ENCODE results near the gene ABCC4.
"Not testable (repeated sequence)": the region's sequence is repeated elsewhere in the genome, so short reads cannot be mapped to it uniquely, and the experiment has no call there.

Gene ABCC4

DNA sequence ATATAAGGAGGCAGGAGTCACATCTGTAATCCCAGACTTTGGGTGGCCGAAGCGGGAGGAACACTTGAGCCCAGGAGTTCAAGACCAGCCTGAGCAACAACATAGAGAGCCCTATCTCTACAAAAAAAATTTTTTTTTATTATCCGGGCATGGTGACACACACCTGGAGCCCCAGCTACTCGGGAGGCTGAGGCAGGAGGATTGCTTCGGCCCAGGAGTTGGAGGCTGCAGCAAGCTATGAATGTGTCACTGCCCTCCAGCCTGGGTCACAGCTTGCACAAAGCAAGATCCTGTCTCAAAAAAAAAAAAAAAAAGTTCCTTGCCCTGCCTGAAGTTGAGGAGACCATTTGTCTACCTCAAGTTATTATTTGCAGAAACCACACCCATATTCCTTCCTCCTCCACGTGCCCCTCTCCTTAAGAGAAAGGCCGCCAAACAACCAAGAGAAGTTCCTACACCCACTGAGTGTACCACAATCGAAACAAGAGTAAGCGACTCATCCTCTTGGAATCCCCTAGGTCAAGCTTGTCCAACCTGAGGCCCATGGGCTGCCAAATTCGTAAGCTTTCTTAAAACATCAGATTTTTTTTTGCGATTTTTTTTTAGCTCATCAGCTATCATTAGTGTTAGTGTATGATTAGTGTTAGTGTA lies 2.2 kb downstream of the ABCC4 start:
- DNase-seq: no peak

DNA sequence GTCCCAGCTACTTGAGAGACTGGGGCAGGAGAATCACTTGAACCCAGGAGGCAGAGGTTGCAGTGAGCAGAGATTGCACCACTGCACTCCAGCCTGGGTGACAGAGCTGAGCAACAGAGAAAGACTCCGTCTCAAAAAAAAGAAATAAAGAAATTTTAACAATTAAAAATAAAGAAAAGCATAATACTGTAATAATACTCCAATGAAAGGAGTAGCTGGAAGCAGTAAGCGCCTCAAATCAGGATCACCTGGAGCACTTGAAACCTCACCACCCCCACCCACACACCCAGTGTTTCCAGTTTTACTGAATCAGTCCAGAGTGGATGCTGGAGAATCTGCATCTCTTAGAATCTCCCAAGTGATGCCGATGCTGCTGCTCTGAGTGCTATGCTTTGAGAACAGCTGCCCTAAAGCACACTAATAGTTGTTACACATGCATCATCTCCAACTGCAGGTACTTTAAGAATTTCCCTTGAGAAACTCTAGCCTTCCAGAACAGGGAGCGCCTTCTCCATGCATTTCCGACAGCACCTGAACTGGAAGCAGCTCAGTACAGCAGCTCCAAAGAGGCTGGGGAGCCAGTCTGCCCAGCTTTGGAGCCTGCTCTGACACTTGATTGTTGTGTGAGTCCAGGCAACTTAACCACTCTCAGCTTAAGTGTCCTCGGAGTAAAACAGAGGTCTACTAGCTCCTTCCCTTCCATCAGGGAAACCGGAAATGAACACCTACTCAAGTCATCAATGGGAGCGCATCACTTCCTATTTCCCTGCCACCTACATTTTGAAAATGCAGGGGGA lies 2.9 kb downstream of the ABCC4 start:
- no peak for DNase-seq

DNA sequence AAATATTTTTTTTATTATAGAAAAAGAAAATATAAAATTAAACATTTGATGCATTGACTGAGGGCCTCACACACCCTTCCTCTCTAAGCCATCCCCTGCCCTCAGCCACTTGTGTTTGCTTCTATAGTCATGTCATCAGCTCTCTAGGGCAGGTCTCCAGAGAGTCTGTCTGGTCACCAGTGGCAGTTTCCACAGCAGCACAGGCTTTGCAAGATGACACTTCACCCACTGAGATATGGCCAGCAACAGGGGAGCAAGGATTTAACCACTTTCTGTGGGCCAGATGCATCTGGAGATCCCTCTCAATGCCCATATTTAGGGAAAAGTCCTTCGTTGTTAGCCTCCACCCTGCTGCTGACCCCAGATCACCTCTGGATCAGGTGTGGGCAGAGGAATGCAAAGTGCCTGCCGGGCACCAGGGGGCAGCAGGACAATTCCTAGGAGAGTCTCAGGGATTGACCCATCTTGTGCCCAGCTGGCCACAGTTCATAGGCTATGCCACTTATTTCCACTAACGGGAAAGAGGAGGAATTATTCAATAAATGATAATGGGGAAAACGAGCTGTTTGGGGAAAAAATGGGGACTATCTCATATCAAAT lies 4.8 kb downstream of the ABCC4 start:
- no peak for DNase-seq

DNA sequence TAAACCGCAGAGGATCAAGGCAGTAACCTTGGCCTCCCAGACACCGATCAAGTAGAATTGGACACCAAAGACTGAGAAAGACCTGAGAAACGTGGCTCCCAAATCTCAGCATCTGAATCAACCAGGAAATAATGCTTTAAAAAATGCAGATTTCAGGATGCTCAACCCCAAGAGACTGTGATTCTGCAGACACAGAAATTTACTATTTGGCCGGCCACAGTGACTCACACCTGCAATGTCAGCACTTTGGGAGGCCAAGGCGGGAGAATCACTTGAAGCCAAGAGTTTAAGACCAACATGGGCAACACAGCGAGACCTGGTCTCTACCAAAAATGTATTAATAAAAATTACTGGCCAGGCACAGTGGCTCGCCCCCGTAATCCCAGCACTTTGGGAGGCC lies 6.2 kb downstream of the ABCC4 start:
- DNase-seq: no peak

DNA sequence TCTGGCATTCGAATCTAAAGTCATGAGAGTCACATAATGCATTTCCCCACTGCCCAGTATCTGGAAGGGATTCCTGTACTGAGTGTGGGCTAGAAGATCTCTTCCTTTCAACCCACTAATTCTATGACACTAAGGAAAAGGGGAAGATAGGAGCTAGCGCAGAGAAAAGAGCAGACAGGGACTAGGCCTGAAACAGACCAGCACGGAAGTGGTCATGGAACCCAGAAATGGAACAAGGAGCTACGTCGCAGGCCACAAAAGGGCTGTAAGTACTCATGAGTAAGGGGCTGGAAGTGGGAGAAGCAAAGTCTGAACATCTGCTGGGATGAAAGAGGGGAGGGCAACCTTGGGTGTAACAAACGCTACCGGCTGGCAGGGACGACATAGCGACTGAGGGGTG lies 8.6 kb downstream of the ABCC4 start:
- no peak for DNase-seq

DNA sequence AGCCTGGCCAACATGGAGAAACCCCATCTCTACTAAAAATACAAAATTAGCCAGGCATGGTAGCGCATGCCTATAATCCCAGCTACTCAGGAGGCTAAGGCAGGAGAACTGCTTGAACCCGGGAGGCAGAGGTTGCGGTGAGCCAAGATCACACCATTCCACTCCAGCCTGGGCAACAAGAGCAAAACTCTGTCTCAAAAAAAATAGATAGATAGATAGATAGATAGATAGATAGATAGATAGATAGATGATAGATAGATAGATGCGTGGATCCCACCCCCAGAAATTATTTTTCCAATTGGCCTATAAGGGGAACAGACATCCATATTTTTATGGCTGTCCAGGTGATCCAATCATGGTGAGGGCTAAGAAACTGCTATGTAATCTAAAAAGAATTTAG lies 11.3 kb downstream of the ABCC4 start:
- DNase-seq: not testable (repeated sequence)

DNA sequence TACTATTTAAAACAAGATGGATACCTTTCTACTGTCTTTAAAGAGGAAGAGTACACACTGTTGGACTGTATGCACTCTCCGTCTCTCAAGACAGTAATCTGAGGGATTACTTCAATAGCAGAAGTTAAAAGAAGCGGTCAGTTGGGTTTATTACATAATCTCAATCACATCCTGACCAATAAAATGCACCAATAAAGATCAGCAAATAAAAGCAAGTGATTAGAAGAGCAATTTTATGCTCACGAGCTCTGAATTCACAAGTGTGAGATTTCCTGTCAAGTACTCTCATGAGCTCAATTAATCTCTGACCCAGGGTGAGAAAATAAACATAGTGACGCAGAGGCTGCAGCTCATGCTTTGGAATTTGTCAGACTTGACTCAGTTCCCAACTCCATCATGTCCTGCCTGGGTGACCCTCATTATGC lies 12.2 kb downstream of the ABCC4 start:
- no peak for DNase-seq

DNA sequence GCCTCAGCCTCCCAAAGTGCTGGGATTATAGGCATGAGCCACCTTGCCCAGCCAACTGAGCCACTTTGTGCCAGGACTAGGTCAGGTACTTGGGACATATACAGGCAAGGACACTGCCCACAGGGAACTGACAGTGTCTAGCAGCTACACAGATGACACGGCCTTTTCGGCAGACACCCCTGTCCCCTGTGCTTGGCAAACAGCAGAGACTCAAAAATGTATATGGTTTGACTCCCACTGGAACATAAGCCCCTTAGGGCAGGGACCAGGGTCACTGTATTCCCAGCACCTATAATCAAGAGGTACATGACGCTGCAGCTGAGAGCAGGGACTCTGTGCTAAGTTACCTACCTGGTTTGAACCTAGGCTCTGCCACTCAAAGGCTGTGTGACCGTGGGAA lies 16.8 kb downstream of the ABCC4 start:
- no peak for DNase-seq

DNA sequence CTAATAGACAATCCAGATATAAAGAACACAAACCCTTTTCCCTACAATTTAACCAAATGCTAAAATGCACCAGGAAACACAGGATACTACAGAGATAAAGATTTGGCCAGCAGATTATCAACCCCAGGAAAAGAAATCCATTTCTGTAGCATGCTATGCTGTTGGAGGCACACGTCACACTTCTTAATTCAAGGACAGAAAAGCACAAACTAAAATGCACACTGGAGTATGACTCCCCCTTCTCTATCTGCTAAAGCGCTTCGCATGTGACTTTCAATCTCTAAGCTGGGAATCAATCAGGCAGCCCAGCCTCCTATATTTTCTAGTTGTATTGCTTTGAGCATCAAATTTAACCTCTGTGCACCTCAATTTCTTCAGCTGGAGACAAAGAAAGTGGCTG lies 22.2 kb downstream of the ABCC4 start:
- no peak for DNase-seq

DNA sequence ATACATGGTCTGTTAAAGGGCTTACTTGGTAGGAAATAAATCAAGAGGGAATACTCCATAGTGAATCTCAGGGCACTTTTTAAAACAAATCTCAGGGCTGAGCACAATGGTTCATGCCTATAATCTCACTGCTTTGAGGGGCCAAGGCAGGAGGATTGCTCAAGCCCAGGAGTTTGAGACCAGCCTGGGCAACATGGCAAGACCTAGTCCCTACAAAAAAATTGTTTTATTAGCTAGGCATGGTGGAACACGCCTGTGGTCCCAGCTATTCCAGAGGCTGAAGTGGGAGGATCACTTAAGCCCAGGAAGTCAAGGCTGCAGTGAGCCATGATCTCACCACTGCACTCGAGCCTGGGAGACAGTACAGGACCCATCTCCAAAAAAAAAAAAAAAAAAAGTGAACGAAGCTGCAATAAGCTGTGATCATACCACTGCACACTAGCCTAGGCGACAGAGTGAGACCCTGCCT lies 25.2 kb downstream of the ABCC4 start:
- DNase-seq: no peak

DNA sequence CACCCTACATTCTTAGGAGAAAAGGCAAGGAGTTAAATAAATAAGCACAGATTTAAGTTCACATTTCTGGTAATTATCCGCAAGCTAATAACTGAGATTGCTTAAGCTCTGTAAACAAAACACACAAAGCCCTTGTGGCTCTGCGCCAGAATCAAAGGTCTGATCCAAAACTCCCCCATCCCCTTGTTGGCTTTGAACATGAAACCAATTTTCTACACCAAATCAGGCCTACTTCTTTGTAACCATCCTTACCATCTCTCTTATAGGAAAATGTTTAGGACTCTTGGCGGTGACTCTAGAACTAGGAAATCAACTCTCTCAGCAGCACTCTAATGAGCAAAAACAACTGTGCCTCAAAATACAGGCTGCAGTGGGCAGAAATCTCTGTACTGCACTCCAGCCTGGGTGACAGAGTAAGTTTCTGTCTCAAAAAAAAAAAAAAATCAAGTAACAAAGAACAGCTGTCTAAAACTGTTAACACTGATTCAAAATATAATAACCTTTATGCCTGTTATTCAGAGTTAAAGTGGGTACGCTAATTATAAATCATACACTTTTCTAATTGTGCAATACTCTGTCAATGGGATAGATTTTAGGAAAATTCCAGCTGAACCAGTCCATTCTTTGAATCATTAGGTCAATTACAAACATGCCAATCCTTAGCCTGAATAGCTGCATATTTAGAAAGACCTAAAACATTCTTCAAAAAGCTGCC lies 25.8 kb downstream of the ABCC4 start:
- DNase-seq: no peak

DNA sequence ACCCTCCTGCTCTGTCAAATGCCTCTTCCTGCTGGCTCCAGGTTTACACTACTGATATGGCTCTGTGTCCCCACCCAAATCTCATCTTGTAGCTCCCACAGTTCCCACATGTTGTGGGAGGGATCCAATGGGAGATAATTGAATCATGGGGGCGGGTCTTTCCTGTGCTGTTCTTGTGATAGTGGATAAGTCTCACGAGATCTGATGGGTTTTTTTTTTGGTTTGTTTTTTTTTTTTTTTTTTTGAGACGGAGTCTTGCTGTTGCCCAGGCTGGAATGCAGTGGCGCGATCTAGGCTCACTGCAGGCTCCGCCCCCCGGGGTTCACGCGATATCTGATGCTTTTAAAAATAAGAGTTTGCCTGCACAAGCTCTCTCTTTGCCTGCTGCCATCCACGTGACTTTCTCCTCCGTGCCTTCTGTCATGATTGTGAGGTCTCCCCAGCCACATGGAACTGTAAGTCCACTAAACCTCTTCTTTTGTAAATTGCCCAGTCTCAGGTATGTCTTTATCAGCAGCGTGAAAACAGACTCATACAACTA lies 27.6 kb downstream of the ABCC4 start:
- not testable (repeated sequence) for DNase-seq

DNA sequence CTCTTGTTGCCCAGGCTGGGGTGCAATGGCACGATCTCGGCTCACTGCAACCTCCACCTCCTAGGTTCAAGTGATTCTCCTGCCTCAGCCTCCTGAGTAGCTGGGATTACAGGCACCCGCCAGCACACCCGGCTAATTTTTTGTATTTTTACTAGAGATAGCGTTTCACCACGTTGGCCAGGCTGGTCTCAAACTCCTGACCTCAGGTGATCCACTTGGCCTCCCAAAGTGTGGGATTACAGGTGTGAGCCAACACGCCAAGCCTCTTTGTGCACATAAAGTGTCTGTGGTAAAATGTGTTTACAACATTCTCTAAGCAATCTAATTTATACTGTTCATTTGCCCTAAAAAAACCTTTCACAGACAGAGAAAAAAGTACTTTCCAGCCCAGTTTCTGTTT lies 29.2 kb downstream of the ABCC4 start:
- not testable (repeated sequence) for DNase-seq

DNA sequence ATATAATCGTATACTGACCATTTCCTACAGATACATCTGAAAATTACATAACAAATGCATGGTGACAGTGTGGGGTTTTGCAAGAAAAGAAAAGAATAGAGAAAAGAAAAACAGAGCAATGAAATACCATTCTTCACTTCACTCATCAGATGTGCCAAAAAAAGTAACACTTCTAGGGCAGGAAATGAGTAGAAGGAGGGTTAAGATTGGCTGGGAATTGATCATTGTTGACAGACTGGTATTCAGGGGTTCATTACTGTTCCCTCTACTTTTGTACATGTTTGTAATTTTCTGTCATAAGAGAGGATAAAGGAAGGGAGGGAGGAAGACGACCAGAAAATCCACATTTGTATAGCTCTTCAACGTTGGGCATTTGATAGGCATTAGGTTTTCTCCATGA lies 31.5 kb downstream of the ABCC4 start:
- no peak for DNase-seq

DNA sequence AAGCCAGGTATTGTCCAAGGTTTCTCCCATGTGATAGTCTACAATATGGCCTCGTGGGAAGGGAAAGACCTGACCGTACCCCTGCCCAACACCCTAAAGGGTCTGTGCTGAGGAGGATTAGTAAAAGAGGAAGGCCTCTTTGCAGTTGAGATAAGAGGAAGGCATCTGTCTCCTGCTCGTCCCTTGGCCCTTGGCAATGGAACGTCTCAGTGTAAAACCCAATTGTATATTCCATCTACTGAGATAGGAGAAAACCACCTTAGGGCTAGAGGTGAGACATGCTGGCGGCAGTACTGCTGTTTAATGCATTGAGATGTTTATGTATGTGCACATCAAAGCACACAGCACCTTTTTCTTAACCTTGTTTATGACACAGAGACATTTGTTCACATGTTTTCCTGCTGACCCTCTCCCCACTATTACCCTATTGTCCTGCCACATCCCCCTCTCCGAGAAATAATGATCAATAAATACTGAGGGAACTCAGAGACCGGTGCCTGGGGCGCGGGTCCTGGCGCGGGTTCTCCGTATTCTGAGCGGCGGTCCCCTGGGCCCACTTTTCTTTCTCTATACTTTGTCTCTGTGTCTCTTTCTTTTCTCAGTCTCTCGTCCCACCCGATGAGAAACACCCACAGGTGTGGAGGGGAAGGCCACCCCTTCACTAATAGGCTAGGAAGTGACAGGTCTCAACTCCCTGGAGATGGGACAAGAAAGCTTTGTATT lies 32.7 kb downstream of the ABCC4 start:
- DNase-seq: not testable (repeated sequence)

DNA sequence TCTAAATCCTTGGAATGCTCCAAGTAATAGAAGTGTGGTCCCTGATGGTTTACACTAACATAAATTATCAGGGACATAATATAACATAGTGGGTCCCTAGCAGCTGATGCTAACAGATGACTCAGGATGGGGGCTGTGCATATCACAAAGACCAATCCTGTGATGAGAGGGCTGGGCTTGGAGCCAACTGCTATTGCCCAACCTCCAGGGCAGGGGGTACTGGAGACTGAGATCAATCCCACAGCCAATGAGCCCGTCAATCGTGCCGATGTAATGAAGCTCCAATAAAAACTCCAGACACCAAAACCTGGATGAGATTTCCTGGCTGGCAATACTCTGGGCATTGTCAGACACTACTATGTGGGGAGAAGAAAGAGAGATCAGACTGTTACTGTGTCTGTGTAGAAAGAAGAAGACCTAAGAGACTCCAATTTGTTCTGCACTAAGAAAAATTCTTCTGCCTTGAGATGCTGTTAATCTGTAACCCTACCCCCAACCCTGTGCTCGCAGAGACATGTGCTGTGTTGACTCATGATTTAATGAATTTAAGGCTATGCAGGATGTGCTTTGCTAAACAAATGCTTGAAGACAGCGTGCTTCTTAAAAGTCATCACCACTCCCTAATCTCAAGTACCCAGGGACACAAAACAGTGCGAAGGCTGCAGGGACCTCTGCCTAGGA lies 33.4 kb downstream of the ABCC4 start:
- no peak for DNase-seq

DNA sequence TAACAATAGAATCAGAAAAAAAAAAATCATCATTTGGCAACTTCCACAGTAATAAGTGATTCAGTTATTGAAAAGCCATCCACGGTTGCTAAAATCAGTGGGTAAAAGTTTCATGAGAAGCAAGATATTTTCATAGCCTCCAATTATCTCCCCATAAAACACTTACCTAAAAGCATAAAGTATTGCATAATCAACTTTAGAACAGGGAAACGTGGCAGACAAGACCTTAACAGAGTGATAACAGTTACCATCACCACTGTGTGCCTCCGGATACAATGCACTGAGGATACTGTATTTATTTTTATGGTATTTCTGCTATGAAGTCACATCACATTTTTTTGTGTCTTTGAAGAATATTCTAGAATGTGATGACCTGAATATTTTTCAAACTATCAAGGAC lies 37.0 kb downstream of the ABCC4 start:
- no peak for DNase-seq

DNA sequence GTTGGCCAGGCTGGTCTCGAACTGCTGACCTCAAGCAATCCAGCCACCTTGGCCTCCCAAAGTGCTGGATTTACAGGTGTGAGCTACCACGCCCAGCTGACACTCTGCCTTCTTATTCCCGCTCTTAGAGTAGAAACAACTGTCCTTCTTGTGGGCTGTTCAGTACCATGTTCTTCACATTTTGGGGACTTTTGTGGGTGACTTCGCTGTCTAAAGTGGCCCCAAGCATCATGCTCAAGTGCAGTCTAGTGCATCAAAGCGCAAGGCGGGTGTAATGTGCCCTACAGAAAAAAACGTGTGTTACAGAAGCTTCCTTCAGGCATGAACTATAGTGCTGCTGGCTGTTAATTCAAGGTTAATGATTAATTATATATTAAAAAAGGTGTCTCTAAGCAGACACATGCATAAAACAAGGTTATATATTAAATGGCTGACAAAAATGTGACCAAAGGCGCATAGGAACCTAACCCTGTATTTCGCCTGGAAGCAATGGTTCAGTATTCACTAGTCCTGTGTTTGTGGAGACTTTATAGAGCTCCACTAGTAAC lies 38.3 kb downstream of the ABCC4 start:
- DNase-seq: no peak

DNA sequence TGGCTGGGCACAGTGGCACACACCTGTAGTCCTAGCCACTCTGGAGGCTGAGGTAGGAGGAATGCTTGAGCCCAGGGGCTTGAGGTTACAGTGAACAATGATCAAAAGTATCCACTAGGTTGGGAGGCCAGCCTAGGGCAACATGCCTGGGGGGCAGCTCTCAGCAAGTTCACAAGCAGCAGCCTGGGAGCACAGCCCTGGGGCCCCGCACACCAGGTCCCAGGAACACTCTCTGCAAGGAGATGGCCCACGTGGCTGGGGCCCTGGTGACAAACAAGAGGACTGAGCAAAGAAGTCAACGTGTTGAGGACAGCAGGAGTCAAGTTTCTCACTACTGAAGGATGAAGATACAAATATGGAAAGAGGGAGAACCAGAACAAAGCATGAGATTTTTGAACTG lies 39.3 kb downstream of the ABCC4 start:
- DNase-seq: no peak

DNA sequence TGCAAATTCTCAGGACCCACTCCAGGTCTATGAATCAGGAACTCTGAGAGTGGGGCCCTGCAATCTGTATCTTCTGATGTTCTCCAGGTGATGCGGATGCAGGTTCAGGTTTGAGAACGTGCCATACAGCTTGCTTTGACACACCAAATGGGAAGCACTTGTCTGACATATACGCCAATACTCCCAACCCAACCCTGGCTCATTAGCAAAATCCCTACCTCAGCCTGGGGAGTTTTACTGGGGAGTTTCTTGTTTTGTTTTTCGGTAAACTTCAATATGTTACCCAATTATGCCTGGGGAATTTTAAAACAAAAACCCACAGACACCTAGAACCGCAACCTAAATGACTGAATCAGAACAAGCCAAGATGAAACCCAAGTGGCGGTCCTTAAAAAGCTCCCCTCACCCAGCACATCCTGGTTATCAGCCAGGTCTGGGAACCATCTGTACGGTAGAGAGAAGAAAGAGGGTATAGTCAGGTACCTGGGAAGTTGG lies 41.2 kb downstream of the ABCC4 start:
- DNase-seq: no peak

DNA sequence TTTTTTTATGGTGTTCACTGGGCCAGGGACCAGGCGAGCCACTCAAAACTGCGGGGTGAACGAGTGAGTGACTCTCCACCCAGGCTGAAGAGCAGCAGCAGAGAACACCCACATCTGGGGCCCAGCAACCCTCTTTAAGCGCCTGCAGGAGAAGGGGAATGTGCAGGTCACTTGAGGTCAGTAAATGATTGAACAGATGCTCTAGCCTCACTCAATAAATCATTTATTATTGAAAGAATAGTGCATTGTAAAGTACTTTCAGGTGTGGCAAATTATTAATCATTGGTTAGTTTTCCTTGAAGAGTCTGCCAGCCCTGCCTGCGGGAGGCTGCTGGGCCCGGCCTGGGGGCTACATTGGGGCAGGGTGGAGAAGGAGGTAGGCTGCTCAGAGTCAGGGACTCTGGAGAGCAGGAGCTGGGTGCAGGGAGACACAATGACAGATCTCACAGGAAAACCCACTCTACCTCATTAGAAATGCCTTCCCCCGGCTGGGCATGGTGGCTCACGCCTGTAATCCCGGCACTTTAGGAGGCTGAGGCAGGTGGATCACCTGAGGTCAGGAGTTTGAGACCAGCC lies 42.5 kb downstream of the ABCC4 start:
- DNase-seq: no peak
